Neural cell (in vitro differentiated cells): ENCODE results near the gene SDCCAG8. TPM values are rescaled to one million over a fixed set of nuclear protein-coding genes. Genes with fewer than 3 reads are reported as not detected.
A peak's percentile ranks its signal among the peaks of the same experiment; 100 is the strongest.

Experiments
- H2AFZ ChIP-seq: fragments of 200-600, 300-800 bp; sonication (generic), shearing (Covaris generic); 2 replicates; pipeline ENCODE4 v1.6.0; 2014; ENCODE audit warnings: low read depth, mild to moderate bottlenecking, antibody characterized with exemption, low read length, moderate library complexity
- H3F3A ChIP-seq: fragments of 200-600 bp; shearing (Covaris generic); 2 replicates; pipeline ENCODE4 v1.6.1; 2016; ENCODE audit warnings: mild to moderate bottlenecking, moderate library complexity, mixed read lengths, antibody characterized with exemption, low read length; ENCODE audit not compliant: insufficient read depth, poor library complexity, severe bottlenecking
- H3K27ac ChIP-seq: fragments of 200-600, 300-800 bp; sonication (generic), shearing (Covaris generic); 2 replicates; pipeline ENCODE4 v1.5.1; 2014; ENCODE audit warnings: mild to moderate bottlenecking, low read length, moderate library complexity
- H3K27me3 ChIP-seq: fragments of 300-800, 200-600 bp; sonication (generic), shearing (Covaris generic); 2 replicates; pipeline ENCODE4 v1.6.0; 2014; ENCODE audit warnings: mild to moderate bottlenecking, low read depth, low read length, moderate library complexity; ENCODE audit not compliant: insufficient read depth
- H3K36me3 ChIP-seq: fragments of 300-800, 200-600 bp; sonication (generic), shearing (Covaris generic); 2 replicates; pipeline ENCODE4 v1.5.1; 2014; ENCODE audit warnings: mild to moderate bottlenecking, antibody characterized with exemption, low read length, moderate library complexity; ENCODE audit not compliant: insufficient read depth
- H3K4me2 ChIP-seq: fragments of 300-800, 200-600 bp; sonication (generic), shearing (Covaris generic); 2 replicates; pipeline ENCODE4 v1.6.0; 2014; ENCODE audit warnings: mild to moderate bottlenecking, low read length
- H3K4me3 ChIP-seq: fragments of 300-800, 200-600 bp; sonication (generic), shearing (Covaris generic); 2 replicates; pipeline ENCODE4 v1.5.1; 2014; ENCODE audit warnings: mild to moderate bottlenecking, low read length, moderate library complexity
- H3K79me2 ChIP-seq: fragments of 200-600 bp; shearing (Covaris generic); replicated peaks from 2 replicates; pipeline ENCODE4 v1.6.0; 2014; ENCODE audit warnings: mild to moderate bottlenecking, low read length, moderate library complexity; ENCODE audit not compliant: insufficient read depth
- H3K9ac ChIP-seq: fragments of 300-800, 200-600 bp; sonication (generic), shearing (Covaris generic); 2 replicates; pipeline ENCODE4 v1.6.1; 2016; ENCODE audit warnings: mild to moderate bottlenecking, low read length, mixed read lengths
- H3K9me2 ChIP-seq: fragments of 200-600 bp; shearing (Covaris generic); 2 replicates; pipeline ENCODE4 v1.6.1; 2016; ENCODE audit warnings: mild to moderate bottlenecking, low read length, mixed read lengths; ENCODE audit not compliant: insufficient read depth
- H3K9me3 ChIP-seq: fragments of 200-600, 300-800 bp; sonication (generic), shearing (Covaris generic); 2 replicates; pipeline ENCODE4 v1.6.1; 2016; ENCODE audit warnings: mild to moderate bottlenecking, mixed run types, low read length, moderate library complexity, mixed read lengths
- H4K20me1 ChIP-seq: fragments of 200-600 bp; shearing (Covaris generic); 2 replicates; pipeline ENCODE4 v1.6.1; 2016; ENCODE audit warnings: mild to moderate bottlenecking, mixed run types; ENCODE audit not compliant: insufficient read depth
- EP300 ChIP-seq: fragments of 450-650 bp; conservative IDR thresholded peaks from 2 replicates; pipeline ENCODE4 v1.6.1; 2014; ENCODE audit warnings: antibody characterized with exemption, mild to moderate bottlenecking, moderate library complexity; ENCODE audit not compliant: poor library complexity, severe bottlenecking
- EZH2 ChIP-seq: fragments of 200-600, 300-800 bp; shearing (Covaris generic), sonication (generic); IDR thresholded peaks from 2 replicates; pipeline ENCODE4 v1.6.1; 2014; ENCODE audit warnings: antibody characterized with exemption, low read length, borderline replicate concordance, mild to moderate bottlenecking; ENCODE audit not compliant: insufficient read depth, poor library complexity, severe bottlenecking
- MXI1 ChIP-seq: fragments of 450-650 bp; conservative IDR thresholded peaks from 2 replicates; pipeline ENCODE4 v1.6.1; 2014; ENCODE audit warnings: antibody characterized with exemption, mild to moderate bottlenecking; ENCODE audit not compliant: poor library complexity, severe bottlenecking
- POLR2AphosphoS5 ChIP-seq: IDR thresholded peaks from 2 replicates; pipeline ENCODE4 v1.6.1; 2012
- RAD21 ChIP-seq: fragments of 450-650 bp; conservative IDR thresholded peaks from 2 replicates; pipeline ENCODE4 v1.6.1; 2014; ENCODE audit warnings: antibody characterized with exemption, mild to moderate bottlenecking, moderate library complexity
- SMC3 ChIP-seq: fragments of 450-650 bp; conservative IDR thresholded peaks from 2 replicates; pipeline ENCODE4 v1.6.1; 2014; ENCODE audit warnings: antibody characterized with exemption, mild to moderate bottlenecking, moderate library complexity; ENCODE audit not compliant: poor library complexity
- TAF1 ChIP-seq: IDR thresholded peaks from 2 replicates; pipeline ENCODE4 v1.6.1; 2012; ENCODE audit warnings: low read depth
- polyA plus RNA-seq: library from polyadenylated mRNA; depleted of rRNA; stranded (reverse); fragments of >200 nt; gene quantifications from 2 replicates; pipeline ENCODE4 v1.2.3, GENCODE V29; 2014
- TF ChIP-seq, protein P1 (sequence below): IDR thresholded peaks from 2 replicates; pipeline ENCODE4 v1.6.1; 2012; ENCODE audit warnings: borderline replicate concordance
- TF ChIP-seq, protein P2 (sequence below): fragments of 450-650 bp; IDR thresholded peaks from 2 replicates; pipeline ENCODE4 v1.5.1; 2014; ENCODE audit warnings: antibody characterized with exemption, mild to moderate bottlenecking, moderate library complexity; ENCODE audit not compliant: poor library complexity, severe bottlenecking

SDCCAG8 gene
- polyA plus RNA-seq, 1 donor from 2014 or later, result 32.2 TPM

DNA sequence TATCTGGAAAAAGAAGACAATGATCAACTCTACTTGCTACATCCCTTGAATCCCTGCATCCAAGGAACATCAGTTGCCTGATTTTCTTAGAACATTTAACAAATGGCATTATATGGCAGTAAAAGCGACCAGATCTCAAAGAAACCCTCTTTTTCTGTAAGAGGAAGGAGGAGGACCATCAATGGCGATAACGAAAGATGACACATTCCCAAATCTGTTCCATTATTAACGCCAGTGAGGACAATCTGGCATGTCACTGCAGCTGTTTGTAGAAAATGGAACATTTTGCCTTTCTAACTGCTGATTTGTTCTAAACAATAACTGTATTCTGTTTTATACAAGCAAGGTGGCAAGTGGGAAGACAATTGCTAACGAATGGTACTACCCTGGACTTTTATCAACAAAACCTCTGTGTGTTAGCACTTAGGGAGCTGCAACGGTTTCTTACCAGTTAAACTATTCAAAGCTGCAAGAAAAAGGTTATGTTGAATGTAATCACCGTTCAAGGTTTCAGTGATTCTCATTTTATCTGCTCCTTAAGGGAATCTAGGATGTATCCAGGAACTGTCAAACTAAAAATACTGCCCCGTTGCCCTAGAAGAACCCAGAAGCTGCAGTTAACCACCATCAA, 251.9 kb downstream of the SDCCAG8 start (continued):
- TF ChIP-seq, protein P1, sequence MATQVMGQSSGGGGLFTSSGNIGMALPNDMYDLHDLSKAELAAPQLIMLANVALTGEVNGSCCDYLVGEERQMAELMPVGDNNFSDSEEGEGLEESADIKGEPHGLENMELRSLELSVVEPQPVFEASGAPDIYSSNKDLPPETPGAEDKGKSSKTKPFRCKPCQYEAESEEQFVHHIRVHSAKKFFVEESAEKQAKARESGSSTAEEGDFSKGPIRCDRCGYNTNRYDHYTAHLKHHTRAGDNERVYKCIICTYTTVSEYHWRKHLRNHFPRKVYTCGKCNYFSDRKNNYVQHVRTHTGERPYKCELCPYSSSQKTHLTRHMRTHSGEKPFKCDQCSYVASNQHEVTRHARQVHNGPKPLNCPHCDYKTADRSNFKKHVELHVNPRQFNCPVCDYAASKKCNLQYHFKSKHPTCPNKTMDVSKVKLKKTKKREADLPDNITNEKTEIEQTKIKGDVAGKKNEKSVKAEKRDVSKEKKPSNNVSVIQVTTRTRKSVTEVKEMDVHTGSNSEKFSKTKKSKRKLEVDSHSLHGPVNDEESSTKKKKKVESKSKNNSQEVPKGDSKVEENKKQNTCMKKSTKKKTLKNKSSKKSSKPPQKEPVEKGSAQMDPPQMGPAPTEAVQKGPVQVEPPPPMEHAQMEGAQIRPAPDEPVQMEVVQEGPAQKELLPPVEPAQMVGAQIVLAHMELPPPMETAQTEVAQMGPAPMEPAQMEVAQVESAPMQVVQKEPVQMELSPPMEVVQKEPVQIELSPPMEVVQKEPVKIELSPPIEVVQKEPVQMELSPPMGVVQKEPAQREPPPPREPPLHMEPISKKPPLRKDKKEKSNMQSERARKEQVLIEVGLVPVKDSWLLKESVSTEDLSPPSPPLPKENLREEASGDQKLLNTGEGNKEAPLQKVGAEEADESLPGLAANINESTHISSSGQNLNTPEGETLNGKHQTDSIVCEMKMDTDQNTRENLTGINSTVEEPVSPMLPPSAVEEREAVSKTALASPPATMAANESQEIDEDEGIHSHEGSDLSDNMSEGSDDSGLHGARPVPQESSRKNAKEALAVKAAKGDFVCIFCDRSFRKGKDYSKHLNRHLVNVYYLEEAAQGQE, result no peak
- TF ChIP-seq MXI1 (no peak), EP300 (no peak)

DNA sequence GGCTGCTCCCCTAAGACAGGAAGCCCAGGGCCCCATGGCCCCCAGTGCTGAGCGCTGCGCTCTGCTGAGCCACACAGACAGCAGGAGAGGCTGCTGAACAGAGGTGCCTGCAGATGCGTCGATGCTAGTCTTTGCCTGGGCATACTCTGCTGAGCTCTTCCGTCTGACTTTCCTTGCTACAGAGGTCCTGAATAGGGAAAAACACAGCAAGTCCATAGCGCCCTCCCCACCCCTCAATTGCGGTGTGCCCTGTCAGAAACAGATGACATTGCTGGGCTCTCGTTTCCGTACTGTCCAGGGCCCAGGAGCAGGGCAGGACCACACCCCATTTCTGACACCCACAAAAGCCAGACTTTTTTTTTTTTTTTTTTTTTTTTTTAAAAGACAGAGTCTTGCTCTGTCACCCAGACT, 252.5 kb downstream of the SDCCAG8 start:
- Histone ChIP-seq H3K9ac (no peak overlapping the region), H3K79me2 (no peaks in the 10 kb centered on the region), H3K27ac (peak overlapping the region; percentile 15), H3K27me3 (no peaks in the 10 kb centered on the region), H2AFZ (no peak overlapping the region), H3K4me2 (peak overlapping the region; percentile 5), H3K36me3 (peaks cover 18% of the 10 kb centered on the region), H3K9me3 (no peaks in the 10 kb centered on the region), H4K20me1 (no peaks in the 10 kb centered on the region), H3K4me3 (peak overlapping the region; percentile 27), H3F3A (no peaks in the 10 kb centered on the region), H3K9me2 (no peaks in the 10 kb centered on the region)
- TF ChIP-seq SMC3 (no peak), TAF1 (no peak), RAD21 (no peak), EP300 (no peak), MXI1 (no peak), EZH2 (no peak), POLR2AphosphoS5 (no peak)
- TF ChIP-seq, protein P1, result no peak
- TF ChIP-seq, protein P2, sequence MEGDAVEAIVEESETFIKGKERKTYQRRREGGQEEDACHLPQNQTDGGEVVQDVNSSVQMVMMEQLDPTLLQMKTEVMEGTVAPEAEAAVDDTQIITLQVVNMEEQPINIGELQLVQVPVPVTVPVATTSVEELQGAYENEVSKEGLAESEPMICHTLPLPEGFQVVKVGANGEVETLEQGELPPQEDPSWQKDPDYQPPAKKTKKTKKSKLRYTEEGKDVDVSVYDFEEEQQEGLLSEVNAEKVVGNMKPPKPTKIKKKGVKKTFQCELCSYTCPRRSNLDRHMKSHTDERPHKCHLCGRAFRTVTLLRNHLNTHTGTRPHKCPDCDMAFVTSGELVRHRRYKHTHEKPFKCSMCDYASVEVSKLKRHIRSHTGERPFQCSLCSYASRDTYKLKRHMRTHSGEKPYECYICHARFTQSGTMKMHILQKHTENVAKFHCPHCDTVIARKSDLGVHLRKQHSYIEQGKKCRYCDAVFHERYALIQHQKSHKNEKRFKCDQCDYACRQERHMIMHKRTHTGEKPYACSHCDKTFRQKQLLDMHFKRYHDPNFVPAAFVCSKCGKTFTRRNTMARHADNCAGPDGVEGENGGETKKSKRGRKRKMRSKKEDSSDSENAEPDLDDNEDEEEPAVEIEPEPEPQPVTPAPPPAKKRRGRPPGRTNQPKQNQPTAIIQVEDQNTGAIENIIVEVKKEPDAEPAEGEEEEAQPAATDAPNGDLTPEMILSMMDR, result no peak
